ENCODE data around the gene MEPCE. TPM values are rescaled to one million over a fixed set of nuclear protein-coding genes. Genes with fewer than 3 reads are reported as not detected.

Gene MEPCE
- total RNA-seq, 1 experiment from 2014 or later: 85.9 TPM

DNA sequence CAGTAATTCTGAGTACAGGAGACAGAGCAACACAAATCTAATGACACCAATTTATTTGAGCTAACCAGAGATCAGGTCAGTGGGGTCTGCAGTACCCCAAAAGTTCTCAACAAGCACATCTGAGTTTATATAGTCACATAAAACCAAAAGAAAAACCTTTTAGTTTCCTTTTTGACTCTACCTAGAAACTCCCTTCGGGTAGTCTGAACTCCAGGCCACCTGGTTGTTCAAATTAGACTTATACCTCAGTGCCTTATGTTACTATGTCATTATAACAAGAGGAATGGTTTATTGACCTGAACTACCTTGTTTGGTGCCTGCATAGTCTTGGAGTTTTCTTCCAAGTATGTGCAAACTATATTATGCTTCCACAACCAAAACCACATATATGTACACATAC is 15.7 kb upstream of the MEPCE start:
- Histone ChIP-seq H3K4me1 (ENCODE audit: insufficient read depth, low read length, poor library complexity, severe bottlenecking) (no peaks in the 10 kb centered on the region), H3K27ac (ENCODE audit: low read depth, low read length, poor library complexity, severe bottlenecking) (no peak overlapping the region), H3K27me3 (replicated peaks; ENCODE audit: insufficient read depth, low read depth, low read length, poor library complexity) (peaks cover 7% of the 10 kb centered on the region), H3K4me3 (ENCODE audit: low read depth, low read length, poor library complexity, severe bottlenecking) (no peak overlapping the region), H3K9me3 (ENCODE audit: low read depth, low read length, poor library complexity, severe bottlenecking) (no peaks in the 10 kb centered on the region), H3K36me3 (ENCODE audit: insufficient read depth, low read length, poor library complexity, severe bottlenecking) (no peaks in the 10 kb centered on the region)
- POLR2A ChIA-PET (ENCODE audit: low non-redundant PET): no interaction called here
- no peak for DNase-seq (ENCODE audit: low spot score)
- CTCF ChIA-PET: no interaction called here
- no peak for TF ChIP-seq EZH2 (IDR thresholded peaks at IDR 0.05; ENCODE audit: borderline replicate concordance, low read depth, low read length, poor library complexity, severe bottlenecking)
- TF ChIP-seq, protein P1, sequence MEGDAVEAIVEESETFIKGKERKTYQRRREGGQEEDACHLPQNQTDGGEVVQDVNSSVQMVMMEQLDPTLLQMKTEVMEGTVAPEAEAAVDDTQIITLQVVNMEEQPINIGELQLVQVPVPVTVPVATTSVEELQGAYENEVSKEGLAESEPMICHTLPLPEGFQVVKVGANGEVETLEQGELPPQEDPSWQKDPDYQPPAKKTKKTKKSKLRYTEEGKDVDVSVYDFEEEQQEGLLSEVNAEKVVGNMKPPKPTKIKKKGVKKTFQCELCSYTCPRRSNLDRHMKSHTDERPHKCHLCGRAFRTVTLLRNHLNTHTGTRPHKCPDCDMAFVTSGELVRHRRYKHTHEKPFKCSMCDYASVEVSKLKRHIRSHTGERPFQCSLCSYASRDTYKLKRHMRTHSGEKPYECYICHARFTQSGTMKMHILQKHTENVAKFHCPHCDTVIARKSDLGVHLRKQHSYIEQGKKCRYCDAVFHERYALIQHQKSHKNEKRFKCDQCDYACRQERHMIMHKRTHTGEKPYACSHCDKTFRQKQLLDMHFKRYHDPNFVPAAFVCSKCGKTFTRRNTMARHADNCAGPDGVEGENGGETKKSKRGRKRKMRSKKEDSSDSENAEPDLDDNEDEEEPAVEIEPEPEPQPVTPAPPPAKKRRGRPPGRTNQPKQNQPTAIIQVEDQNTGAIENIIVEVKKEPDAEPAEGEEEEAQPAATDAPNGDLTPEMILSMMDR (conservative IDR thresholded peaks at IDR 0.05; ENCODE audit: low read depth, low read length): no peak
- no TSS peak for BruUV-seq (replicated peaks)
- intact Hi-C loops (cut with micrococcal nuclease; ENCODE audit: unreplicated experiment): no loop called here

DNA sequence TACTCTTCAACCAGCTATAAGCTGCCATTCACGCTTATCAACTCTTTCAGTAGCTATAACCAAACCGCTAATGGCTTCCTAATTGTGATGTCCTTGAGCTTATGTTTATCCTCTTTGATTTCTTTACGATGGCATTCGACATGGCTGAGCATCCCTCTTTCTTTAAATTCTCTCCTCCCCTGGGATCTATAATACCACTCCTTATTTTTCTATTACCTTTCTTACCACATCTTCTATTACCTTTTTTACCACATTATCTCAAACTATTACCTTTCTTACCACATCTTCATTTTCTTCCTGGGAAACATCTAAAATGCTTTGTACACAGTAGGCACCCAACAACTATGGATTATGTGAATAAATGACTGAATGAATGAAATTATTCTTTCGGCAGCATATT is 14.2 kb upstream of the MEPCE start:
- Histone ChIP-seq H3K27ac (ENCODE audit: low read depth, low read length, poor library complexity, severe bottlenecking) (no peak overlapping the region), H3K27me3 (replicated peaks; ENCODE audit: insufficient read depth, low read depth, low read length, poor library complexity) (no peaks in the 10 kb centered on the region), H3K36me3 (ENCODE audit: insufficient read depth, low read length, poor library complexity, severe bottlenecking) (no peaks in the 10 kb centered on the region), H3K4me3 (ENCODE audit: low read depth, low read length, poor library complexity, severe bottlenecking) (no peak overlapping the region), H3K9me3 (ENCODE audit: low read depth, low read length, poor library complexity, severe bottlenecking) (no peaks in the 10 kb centered on the region), H3K4me1 (ENCODE audit: insufficient read depth, low read length, poor library complexity, severe bottlenecking) (no peaks in the 10 kb centered on the region)
- intact Hi-C loops (cut with micrococcal nuclease; ENCODE audit: unreplicated experiment): no loop called here
- no TSS peak for BruUV-seq (replicated peaks)
- POLR2A ChIA-PET (ENCODE audit: low non-redundant PET): no interaction called here
- TF ChIP-seq EZH2 (IDR thresholded peaks at IDR 0.05; ENCODE audit: borderline replicate concordance, low read depth, low read length, poor library complexity, severe bottlenecking): no peak
- TF ChIP-seq, protein P1 (conservative IDR thresholded peaks at IDR 0.05; ENCODE audit: low read depth, low read length): no peak
- DNase-seq (ENCODE audit: low spot score): no peak
- CTCF ChIA-PET: no interaction called here

DNA sequence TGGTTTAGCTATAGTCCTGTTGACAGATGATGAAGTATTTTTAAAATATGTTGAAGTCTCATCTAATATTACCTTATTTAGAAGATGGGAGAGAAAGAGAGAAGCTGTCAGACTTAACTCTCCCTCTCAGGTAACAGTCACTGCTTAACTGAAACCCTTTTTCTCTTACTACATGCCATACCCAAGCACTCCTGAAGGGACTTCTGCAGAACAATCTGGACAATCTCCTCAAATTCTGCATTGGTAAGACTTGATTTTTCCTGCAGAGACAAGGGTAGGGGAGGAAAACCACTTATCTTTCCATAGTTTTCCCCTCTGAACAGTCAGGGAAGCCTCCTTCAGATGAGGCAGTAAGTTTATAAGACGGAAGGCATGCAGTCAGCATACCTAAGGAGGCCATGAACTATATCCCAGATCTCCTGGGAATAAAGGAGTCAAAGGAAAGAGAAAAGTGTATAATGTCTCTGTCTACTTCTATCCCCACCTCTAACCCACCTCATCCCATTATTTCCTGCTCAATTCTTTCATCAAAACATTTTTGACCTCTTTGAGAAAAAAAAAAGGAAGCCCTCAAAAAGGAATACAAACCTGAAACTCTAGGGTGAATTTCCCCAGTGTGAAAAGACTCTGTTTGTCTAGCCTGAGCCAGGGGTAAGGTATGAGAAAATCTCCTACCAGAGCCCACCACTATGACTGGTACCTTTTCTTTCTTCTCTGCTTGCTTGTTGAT is 10.5 kb upstream of the MEPCE start:
- no peak overlapping the region for H3K27ac ChIP-seq (ENCODE audit: low read depth, low read length, poor library complexity, severe bottlenecking)
- intact Hi-C loops (cut with micrococcal nuclease; ENCODE audit: unreplicated experiment): no loop called here
- H3K4me1 ChIP-seq (ENCODE audit: insufficient read depth, low read length, poor library complexity, severe bottlenecking): no peaks in the 10 kb centered on the region
- no peak overlapping the region for H3K4me3 ChIP-seq (ENCODE audit: low read depth, low read length, poor library complexity, severe bottlenecking)
- no TSS peak for BruUV-seq (replicated peaks)
- no peaks in the 10 kb centered on the region for H3K36me3 ChIP-seq (ENCODE audit: insufficient read depth, low read length, poor library complexity, severe bottlenecking)
- CTCF ChIA-PET: no interaction called here
- no peaks in the 10 kb centered on the region for H3K9me3 ChIP-seq (ENCODE audit: low read depth, low read length, poor library complexity, severe bottlenecking)
- POLR2A ChIA-PET (ENCODE audit: low non-redundant PET): interaction anchor here (0.6 to 1.1 kb wide), 2 partner anchors 9 to 44 kb away, joined by 3 read pairs; partner anchors contain the start of gene ZCWPW1
- H3K27me3 ChIP-seq (replicated peaks; ENCODE audit: insufficient read depth, low read depth, low read length, poor library complexity): no peaks in the 10 kb centered on the region
- TF ChIP-seq, protein P1 (conservative IDR thresholded peaks at IDR 0.05; ENCODE audit: low read depth, low read length): no peak
- TF ChIP-seq EZH2 (IDR thresholded peaks at IDR 0.05; ENCODE audit: borderline replicate concordance, low read depth, low read length, poor library complexity, severe bottlenecking): no peak
- DNase-seq (ENCODE audit: low spot score): no peak
